ENCODE data around the gene CDK18.

The CDK18 gene

DNA sequence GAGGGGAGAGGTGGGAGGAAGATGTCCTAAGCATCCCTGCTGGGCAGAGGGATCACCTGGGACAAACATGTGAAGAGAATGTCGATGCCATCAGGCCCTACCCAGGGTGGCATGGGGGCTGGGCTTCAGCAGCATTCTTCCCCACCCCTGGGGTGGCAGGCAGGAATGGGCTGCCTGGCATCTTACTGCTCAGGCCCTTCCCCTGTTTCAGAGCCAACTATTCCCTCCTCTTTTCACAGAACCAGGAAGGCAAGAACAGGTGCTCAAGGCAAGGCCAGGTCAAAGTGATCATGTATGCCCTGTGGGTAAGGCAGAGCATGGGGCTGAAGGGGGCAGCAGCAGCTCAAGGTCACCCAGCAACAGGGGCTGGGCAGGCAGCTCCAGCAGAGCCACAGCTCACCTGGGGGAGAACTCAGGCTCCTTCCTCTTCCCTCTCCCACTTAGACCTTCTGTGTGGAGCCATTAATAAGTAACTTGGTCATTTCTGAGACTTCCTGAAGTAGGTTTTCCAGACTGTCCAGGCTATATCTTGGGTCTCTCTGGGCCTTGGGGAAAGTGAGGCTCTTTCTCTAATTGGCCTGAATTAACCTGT lies 70.9 kb downstream of the CDK18 start:
- DNase-seq: no peak

DNA sequence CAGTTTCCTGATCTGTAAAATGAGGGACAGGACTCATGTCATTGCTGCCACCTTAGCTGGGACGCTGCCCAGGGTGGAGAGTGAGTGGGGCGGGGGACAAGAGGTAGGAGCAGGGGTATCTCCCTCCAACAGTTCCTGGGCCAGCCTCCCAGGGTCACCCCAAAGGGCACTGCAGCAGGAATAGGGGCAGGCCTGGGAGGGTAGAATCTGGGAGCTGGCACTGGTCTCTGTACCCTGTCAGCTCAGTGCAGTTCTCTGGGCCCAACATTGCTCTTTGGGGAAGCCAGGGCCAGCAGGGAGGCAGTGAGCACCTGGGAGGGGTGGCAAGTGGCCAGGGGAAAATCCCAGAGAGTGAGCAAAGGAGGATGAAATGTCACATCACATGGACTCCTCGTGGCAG lies 71.5 kb downstream of the CDK18 start:
- no peak for DNase-seq

DNA sequence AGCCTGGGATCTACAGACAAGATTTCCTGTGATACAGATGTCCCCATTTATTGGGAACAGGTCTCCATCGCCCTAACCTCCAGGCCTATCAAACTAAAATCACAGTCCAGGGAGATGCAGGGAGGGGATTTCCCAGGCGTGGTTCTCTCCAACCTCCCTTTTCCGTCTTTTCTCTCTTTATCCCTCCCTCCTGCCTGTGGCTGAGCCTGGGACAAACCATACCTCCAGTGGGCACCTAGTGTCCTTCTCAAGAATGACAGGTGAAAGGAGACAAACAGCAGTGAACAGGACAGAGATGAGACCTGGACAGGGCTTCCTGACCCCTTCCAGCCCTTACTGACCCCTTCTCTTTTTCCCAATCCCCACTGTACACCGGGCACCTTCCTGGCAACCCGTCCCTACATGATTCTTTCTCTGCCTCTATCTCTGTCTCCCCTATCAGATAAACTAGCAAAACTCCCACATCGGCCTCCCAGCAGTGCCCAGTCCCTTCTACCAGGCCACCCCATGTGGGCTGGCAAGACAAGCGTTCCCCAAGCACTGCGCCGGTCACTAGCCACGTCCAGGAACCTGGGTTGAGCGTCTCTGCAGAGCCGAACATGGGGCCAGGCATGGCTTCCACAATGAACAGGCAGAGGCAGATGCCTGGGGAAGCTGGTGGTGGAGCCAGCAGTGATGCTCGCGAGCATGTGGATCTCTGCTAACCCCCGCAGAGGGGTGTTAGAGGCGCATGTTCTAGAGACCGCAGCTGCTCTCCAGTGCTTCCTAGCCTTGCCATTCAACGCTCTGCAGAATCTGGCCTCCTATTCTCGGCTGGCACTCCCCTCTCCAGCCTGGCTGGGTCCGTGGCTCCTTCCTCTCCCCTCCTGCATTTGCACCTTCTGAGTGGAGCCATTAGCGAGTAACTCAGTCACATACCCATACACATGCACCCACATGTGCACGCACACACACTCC lies 72.6 kb downstream of the CDK18 start:
- DNase-seq: no peak

DNA sequence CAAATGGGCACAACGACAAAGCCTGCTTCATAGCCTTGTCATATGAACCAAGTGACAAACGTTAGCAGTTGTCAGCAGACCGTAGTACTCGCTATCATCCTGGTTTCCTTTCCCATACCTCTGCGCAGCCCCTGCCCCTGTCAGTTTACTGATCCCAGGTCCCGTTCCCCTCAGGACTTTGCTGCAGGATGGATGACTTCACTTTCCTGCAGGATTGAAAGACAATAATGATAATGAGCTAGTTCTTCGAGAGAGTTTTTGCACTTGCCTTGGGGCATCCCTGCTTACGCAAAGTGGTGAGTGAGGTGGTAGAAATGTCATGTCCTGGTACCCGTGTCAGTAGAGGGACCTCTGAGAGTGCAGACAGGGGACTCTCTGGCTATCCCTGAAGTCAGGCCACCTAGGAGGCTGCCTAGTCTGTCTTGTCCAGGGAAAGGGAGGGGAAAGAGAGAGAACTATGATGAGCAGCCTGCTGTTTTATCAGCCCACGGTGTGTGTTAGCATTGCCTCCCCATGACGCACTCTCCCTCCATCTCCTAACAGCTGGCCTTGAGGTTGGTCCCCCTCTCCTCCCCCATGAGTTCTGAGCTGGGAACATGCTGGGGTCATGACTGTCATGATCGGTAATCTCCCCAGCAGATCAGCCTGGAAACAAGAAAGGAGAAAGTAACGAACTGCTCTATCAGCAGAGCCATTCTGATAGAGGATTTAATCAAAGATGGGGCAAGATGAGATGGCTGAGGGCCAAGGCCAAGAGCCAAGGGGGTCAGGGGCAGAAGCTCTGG lies 73.6 kb downstream of the CDK18 start:
- no peak for DNase-seq

DNA sequence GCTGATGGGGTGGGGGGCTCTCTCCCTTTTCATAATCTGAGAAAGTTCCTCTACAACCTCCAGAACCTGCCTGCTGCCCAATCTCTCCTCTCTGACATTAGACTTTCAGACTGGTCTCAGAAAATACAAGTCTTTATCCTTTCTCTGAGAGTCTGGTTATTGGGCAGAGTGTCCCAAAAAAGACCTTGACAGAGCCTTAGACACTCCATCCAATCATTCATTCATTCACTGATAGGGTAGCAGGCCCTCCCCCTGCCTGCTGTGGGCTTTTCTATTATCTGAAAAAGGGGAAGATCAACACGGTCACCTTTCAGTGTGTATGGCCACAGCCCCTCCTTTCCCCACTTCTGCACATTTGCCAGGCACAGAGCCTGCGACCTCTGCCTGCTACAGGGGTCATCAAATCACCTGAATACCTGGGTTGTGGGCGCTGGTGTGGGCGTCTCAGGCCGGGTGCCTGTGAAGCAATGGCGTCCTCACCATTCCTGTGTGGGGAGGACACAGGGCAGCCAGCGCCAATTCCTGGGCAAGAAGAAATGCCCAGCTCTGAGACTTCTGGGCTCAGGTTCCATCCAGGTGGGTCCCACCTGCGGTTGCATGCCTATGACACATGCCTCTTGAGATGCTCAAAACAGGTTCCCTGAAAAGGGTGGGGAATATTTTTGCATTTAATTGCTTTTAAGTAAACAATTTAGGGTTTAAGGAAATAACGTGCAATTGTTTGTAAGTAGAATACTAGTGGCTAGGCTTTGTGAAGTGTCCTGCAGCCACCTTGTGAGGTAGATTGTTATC lies 74.5 kb downstream of the CDK18 start:
- no peak for DNase-seq

DNA sequence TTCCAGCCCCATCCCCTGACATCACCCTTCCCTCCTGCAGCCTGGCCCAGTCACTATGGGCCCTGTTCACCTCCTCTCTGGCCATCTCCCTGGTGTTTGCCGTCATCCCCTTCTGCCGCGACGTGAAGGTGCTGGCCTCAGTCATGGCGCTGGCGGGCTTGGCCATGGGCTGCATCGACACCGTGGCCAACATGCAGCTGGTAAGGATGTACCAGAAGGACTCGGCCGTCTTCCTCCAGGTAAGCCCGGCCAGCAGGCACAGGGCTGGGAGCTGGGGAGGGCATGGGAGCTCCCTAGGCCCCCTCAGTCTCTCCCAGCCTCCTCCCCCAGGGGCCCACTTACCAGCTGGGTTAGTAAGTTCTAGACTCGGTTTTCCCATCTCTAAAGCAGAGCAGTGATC lies 75.2 kb downstream of the CDK18 start:
- DNase-seq: no peak

DNA sequence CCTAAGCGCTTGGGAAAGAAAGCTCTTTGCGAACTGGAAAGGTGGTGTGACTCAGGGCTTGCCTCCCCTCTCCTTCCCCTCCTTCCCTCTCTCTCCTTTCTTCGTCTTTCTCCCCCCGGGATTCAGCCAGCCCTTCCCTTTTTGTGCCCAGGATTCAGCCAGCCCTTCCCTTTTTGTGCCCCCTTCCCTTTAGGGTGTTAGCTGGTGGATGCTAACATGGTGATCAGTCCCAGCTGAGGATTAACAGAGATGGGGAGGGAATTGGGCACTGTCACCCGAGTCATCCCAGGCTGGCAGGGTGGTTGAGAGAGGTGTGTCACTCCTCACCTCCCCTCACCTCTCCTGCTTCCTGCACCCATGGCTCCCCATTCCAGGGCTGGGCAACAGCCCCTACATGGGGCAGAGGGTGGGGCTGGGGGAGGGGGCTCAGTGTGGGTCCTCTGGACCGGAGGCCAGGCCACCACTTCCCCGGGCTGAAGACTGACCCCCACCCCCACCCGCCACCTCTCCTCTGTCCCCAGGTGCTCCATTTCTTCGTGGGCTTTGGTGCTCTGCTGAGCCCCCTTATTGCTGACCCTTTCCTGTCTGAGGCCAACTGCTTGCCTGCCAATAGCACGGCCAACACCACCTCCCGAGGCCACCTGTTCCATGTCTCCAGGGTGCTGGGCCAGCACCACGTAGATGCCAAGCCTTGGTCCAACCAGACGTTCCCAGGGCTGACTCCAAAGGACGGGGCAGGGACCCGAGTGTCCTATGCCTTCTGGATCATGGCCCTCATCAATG lies 75.9 kb downstream of the CDK18 start:
- no peak for DNase-seq

DNA sequence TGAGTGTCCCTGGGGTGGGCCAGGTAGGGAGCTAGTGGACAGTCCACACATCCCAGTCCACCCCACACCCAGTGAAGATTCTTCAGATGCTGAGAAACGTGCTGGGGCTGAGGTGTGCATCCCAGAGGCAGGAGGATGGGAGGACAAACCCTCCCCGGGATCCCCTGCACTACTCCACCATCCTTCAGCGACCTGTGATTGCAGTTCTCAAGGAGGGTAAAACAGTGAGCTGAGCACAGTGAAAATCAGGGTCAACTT lies 76.4 kb downstream of the CDK18 start:
- no peak for DNase-seq

DNA sequence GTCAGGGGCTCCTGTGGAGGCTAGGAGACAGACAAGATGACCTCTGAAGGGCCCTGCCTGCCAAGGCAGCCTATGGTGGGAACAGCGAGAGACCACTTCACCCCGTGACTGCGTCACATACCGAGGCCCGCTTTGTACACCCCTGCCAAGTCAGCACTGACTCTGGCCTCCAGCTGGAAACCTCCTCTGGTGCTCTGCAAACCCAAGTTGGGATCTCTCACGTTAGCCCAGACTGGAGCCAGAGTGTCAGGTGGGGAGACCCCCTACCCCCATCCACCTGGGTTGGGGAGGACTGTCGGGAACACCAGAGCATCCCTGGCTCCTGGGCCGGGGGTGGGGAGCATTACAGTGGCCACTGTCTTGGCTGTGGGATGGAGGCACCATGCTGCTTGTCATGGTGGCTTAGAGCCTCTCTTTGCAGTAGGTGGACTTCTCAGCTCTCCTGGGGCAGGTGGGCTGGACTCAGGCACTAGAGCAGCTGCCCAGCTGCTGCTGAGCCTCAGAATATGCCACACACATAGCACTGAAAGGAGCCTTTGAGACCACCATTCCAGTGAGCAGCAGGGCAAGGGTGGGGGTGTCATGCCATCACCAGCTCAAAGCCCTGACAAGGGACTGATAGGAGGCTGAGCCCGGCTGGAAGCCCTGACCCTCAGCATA lies 77.0 kb downstream of the CDK18 start:
- DNase-seq: no peak

DNA sequence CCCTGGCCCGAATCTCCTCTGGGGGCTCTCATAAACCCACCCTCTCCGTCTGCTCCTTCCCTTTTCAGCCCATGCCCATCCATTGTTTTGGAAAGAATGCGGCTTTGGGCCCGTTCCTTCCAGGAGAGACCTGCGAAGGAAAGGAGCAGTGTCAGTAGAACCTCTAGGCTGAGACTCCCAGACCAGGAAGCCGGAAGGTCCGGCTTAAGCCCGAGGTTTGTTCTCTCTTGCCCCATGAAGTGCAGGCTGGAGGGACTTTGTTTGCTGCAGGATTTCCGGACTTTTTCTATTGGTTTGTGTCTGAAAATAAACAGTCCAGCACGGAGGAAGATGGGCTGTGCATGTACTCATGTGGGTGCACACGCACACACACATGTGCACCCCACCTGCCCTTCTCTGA lies 77.6 kb downstream of the CDK18 start:
- DNase-seq: no peak
